Muscle of arm (tissue), 14 donors: ENCODE measurements around the gene ALPK3. TPM values are rescaled to one million over a fixed set of nuclear protein-coding genes. Genes with fewer than 3 reads are reported as not detected.

Experiments
- DNase-seq: peaks from one replicate; pipeline ENCODE4 v3.0.0-alpha.2; 2013
- long read RNA-seq, 11 donors: transcript quantifications; one replicate each; lab custom pipeline, GENCODE V29; 2026
- polyA plus RNA-seq, 12 donors: library from polyadenylated mRNA; unstranded; fragments of 120-200 nt; gene quantifications; one replicate each; pipeline ENCODE4 v1.2.1, GENCODE V29; 2013; ENCODE audit not compliant: insufficient read length in 12 of 12

Gene ALPK3, protein sequence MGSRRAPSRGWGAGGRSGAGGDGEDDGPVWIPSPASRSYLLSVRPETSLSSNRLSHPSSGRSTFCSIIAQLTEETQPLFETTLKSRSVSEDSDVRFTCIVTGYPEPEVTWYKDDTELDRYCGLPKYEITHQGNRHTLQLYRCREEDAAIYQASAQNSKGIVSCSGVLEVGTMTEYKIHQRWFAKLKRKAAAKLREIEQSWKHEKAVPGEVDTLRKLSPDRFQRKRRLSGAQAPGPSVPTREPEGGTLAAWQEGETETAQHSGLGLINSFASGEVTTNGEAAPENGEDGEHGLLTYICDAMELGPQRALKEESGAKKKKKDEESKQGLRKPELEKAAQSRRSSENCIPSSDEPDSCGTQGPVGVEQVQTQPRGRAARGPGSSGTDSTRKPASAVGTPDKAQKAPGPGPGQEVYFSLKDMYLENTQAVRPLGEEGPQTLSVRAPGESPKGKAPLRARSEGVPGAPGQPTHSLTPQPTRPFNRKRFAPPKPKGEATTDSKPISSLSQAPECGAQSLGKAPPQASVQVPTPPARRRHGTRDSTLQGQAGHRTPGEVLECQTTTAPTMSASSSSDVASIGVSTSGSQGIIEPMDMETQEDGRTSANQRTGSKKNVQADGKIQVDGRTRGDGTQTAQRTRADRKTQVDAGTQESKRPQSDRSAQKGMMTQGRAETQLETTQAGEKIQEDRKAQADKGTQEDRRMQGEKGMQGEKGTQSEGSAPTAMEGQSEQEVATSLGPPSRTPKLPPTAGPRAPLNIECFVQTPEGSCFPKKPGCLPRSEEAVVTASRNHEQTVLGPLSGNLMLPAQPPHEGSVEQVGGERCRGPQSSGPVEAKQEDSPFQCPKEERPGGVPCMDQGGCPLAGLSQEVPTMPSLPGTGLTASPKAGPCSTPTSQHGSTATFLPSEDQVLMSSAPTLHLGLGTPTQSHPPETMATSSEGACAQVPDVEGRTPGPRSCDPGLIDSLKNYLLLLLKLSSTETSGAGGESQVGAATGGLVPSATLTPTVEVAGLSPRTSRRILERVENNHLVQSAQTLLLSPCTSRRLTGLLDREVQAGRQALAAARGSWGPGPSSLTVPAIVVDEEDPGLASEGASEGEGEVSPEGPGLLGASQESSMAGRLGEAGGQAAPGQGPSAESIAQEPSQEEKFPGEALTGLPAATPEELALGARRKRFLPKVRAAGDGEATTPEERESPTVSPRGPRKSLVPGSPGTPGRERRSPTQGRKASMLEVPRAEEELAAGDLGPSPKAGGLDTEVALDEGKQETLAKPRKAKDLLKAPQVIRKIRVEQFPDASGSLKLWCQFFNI (N-terminal part only)
- polyA plus RNA-seq: 10 to 100 TPM in 11 of 12 donors, not detected in 1; 27.2 to 99.9 (median 78.0) TPM
- long read RNA-seq, donor 1, partial matches to known transcripts: 8 of 8 reads
- long read RNA-seq, donor 1, other reads (novel, unspliced or antisense): 0 of 8 reads
- long read RNA-seq, donor 2, partial matches to known transcripts: 47 of 49 reads
- long read RNA-seq, donor 2, other reads (novel, unspliced or antisense): 0 of 49 reads
- long read RNA-seq, donor 3, transcript ALPK3-202 (4 exons, 487 nt): major isoform, 5 of 63 reads
- long read RNA-seq, donor 3, partial matches to known transcripts: 58 of 63 reads
- long read RNA-seq, donor 3, other reads (novel, unspliced or antisense): 0 of 63 reads
- long read RNA-seq, donor 4, partial matches to known transcripts: 22 of 22 reads
- long read RNA-seq, donor 4, other reads (novel, unspliced or antisense): 0 of 22 reads
- long read RNA-seq, donor 5, full-length matches to known transcripts: 6 of 108 reads
- long read RNA-seq, donor 5, partial matches to known transcripts: 102 of 108 reads
- long read RNA-seq, donor 5, other reads (novel, unspliced or antisense): 0 of 108 reads
- long read RNA-seq, donor 6, partial matches to known transcripts: 31 of 33 reads
- long read RNA-seq, donor 6, other reads (novel, unspliced or antisense): 0 of 33 reads
- long read RNA-seq, donor 7, partial matches to known transcripts: 7 of 9 reads
- long read RNA-seq, donor 7, other reads (novel, unspliced or antisense): 0 of 9 reads
- long read RNA-seq, donor 8, partial matches to known transcripts: 141 of 144 reads
- long read RNA-seq, donor 8, other reads (novel, unspliced or antisense): 0 of 144 reads
- long read RNA-seq, donor 9, partial matches to known transcripts: 6 of 7 reads
- long read RNA-seq, donor 9, other reads (novel, unspliced or antisense): 0 of 7 reads
- long read RNA-seq, donor 10, full-length matches to known transcripts: 2 of 69 reads
- long read RNA-seq, donor 10, partial matches to known transcripts: 67 of 69 reads
- long read RNA-seq, donor 10, other reads (novel, unspliced or antisense): 0 of 69 reads
- long read RNA-seq, donor 11, partial matches to known transcripts: 46 of 47 reads
- long read RNA-seq, donor 11, other reads (novel, unspliced or antisense): 0 of 47 reads

DNA sequence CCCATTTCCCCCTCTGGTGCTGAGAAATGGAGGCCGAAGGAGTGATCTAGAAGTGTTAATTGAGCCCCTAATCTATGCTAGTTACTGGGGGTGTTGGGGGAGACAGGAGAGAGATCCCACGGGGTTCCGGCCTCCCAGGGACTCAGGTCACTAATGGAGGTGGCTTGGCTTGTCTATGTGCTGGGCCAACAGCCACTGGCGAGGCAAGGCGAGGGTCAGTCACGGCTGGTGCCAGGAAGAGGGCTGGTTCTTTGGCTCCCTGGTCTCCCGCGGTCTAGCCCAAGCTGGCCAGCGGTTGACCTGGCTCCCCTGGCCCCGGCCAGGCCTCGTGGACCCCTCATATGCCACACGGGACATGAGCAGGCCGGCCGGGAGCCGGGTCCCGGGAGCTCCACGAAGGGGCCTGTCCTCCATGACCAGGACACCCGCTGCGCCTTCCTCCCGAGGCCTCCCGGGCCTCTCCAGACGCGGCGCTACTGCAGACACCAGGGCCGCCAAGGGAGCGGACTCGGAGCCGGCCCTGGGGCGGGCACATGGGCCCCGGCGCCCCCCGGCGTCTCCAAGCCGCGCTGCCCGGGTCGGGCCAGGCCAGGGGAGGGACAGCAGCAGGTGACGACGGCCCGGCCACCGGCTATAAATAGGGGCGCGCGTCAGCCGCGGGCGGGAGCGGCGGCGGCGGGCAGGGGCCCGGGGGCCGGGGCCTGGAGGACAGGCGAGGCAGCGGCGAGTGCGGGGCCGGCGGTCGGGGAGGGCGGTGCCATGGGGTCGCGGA, at the start of gene ALPK3:
TSS of gene ALPK3 (plus strand) at position 663 of the 772 bp plus-strand sequence. CDS start at position 760, 97 bp downstream.
- DNase-seq: no peak

GRCh38 chr15:84772031-84772430, 45.1 kb upstream of the ALPK3 start:
- no peak for DNase-seq

GRCh38 chr15:84772467-84772866, 44.7 kb upstream of the ALPK3 start:
- DNase-seq: no peak

GRCh38 chr15:84773716-84774115, 43.4 kb upstream of the ALPK3 start:
- no peak for DNase-seq

DNA sequence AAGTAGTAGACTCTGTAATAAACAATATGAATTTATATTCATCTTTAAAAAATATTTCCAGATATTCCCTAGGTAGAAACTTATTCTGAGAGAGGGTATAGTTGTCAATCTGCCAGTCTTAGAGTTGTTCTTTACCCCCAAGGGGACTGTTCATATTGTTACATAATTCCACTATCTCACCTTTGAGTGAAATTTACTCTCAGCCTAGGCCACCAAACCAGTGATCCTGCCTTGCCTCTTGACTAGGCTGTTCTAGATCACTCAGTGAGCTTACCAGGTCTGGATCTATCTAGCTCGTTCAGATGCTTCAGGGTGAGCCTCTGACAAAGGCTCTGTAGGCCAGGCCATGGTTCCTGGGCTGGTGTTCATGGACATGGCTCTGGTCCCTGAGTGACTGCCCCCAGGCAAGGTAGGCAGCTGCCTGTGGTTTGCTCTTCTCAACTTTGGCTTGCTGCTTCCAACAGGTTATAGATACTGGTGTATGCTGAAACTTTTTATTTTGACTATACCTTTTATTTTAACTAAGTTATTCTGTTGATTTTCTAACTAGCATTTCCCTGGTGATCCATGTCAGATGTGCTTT, 41.2 kb upstream of the ALPK3 start:
- DNase-seq: no peak

DNA sequence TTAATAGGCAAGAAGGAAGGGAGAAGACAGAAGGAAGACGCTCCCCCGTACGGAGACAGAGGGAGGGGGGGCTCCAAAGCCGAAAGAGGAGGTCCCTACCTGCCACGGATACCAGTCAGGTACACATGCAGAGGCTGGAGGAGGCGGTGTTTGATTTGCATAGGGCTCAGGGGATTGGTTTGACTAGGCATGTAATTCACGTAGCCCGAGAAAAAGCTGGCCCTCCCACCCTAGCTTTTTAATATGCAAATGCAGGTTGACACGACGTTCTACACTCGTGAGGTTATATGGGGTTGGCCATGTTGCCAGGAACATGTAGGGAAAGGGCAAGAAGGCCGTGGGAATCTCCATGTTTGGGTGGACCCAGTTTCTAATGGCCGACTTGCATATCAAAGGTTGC, 39.0 kb upstream of the ALPK3 start:
- DNase-seq: no peak

DNA sequence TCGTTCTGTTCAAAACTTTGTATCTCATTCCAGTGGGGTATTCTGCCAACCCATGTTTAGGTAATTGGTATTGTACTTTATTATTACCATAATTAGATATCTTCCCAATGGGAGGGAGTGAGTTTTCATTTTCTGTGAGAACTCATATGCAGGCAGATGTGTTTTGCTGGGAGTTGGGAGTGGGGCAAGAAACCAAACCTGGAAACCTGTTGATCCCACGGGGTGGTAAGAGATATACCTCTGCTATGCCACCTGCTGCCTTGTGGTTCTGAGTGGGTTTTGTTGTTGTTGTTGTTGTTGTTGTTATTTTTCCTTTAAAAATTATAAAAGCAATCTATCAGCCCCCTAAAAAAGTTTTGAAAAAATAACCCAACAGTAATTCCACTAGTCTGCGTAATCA, 36.7 kb upstream of the ALPK3 start:
- no peak for DNase-seq

DNA sequence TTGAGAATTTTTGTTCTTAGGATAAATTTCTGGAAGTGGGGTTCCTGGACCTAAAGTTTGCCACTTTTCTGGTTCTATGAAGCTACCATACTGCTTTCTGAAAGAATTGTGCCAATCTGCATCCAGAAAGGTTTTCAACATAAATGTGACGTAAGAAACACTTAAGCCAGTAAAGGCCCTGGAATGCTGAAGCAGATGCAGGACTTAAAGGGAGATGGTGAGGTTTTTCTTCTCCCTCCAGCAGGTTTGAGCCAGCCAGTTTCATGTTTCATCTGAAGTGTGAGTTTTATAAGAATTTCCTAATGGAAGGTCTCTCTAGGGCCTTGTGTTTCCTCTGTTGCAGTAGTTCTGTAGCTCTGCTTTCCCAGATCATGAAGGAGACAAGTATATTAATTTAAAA, 35.7 kb upstream of the ALPK3 start:
- DNase-seq: no peak

DNA sequence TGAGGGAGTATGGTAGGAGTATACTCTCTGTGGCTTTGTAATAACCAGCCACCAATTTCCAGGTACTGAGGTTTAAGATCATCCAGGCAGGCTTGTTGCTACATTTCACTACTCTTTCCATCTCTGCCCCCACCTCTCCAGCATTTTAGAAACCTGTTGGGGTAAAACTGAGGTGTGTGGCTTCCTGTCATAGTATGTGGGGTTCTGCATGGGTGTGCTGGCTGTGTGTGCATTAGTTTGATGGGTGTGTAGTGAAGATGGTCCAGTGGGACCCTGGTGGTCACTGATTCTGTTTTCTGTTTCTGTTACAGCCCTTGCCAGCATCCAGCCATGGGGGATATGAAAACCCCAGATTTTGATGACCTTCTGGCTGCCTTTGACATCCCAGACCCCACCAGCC, 34.8 kb upstream of the ALPK3 start:
- no peak for DNase-seq

DNA sequence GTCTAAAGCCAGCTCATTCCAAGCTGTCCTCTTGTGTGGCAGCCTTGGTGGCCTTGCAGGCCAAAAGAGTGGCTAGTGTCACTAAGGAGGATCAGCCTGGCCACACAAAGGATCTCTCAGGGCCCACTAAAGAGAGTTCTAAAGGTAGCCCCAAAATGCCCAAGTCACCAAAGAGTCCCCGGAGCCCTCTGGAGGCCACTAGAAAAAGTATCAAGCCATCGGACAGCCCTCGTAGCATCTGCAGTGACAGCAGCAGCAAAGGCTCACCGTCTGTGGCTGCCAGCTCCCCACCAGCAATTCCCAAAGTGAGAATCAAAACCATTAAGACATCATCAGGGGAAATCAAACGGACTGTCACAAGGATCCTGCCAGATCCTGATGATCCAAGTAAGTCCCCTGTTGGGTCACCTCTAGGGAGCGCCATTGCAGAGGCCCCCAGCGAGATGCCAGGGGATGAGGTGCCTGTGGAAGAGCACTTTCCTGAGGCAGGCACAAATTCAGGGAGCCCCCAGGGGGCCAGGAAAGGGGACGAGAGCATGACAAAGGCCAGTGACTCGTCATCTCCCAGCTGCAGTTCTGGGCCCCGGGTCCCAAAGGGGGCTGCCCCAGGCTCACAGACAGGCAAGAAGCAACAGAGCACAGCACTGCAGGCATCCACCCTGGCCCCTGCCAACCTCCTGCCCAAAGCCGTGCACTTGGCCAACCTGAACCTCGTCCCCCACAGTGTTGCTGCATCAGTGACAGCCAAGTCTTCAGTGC, 33.5 kb upstream of the ALPK3 start:
- no peak for DNase-seq

- DNase-seq: no peak
These were observed 32.9 kb upstream of the ALPK3 start for GRCh38 chr15:84784262-84784661.

- DNase-seq: no peak
These were observed 32.1 kb upstream of the ALPK3 start for GRCh38 chr15:84785053-84785452.

DNA sequence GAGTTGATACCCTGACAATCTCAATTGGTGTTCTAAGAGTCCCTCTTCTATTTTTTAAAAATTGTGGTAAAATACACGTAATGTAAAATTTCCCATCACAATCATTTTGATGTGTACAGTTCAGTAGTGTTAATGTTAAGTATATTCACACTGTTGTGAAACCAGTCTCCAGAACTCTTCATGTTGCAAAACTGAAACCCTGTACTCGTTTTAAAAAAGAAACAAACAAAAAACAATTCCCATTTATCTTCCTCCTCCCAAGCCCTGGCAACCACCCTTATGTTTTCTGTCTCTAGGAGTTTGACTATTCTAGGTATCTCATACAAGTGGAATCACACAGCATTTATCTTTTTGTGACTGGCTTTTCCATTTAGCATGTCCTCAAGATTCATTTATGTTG, 28.7 kb upstream of the ALPK3 start:
- no peak for DNase-seq

- no peak for DNase-seq
These were observed 27.4 kb upstream of the ALPK3 start for GRCh38 chr15:84789762-84790161.

- no peak for DNase-seq
These were observed 26.5 kb upstream of the ALPK3 start for GRCh38 chr15:84790676-84791075.

GRCh38 chr15:84791763-84792162, 25.4 kb upstream of the ALPK3 start:
- no peak for DNase-seq

DNA sequence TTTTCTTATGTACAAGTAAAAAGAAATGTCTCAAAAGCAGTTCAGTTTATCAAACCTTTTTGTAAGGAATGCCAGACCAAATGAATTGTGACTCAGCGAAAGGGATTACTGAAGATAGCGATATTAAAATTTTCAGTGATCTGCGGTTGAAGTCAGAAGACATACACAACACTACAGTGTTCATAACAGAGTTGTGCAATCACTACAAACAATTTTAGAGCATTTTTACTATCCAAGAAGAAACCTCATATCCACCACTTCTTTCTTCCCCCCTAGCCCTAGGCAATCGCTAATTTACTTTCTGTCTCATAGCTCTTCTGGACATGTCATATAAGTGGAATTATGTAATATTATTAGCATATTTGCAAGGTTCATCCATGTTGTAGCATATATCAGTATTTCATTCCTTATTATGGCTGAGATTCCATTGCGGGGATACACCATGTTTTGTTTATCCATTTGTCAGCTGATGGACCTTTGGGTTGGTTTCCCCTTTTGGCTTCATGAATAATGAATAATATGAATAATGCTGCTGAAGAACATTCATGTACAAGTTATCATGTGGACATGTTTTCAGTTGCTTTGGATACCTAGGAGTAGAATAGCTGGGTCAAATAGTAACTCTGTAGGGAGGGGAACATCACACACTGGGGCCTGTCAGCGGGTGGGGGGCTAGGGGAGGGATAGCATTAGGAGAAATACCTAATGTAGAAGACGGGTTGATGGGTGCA, 23.6 kb upstream of the ALPK3 start:
- DNase-seq: no peak
